Lower leg skin (tissue), 3 donors: ENCODE data around the gene OLA1.

Source experiments
- POLR2A ChIP-seq, 2 donors: fragments of 450-650 bp; IDR thresholded peaks; one replicate each; pipeline ENCODE4 v1.6.1; 2016 to 2017; ENCODE audit warnings: antibody characterized with exemption in 2 of 2, mild to moderate bottlenecking in 1 of 2, moderate library complexity in 1 of 2
- TF ChIP-seq, protein P1 (sequence below), 3 donors: fragments of 450-650 bp; IDR thresholded peaks; one replicate each; pipeline ENCODE4 v1.5.1; 2016; ENCODE audit warnings: antibody characterized with exemption in 3 of 3, mild to moderate bottlenecking in 3 of 3, moderate library complexity in 2 of 3

GRCh38 chr2:174086708-174087107 is 161.6 kb downstream of the OLA1 start:
- TF ChIP-seq, protein P1, sequence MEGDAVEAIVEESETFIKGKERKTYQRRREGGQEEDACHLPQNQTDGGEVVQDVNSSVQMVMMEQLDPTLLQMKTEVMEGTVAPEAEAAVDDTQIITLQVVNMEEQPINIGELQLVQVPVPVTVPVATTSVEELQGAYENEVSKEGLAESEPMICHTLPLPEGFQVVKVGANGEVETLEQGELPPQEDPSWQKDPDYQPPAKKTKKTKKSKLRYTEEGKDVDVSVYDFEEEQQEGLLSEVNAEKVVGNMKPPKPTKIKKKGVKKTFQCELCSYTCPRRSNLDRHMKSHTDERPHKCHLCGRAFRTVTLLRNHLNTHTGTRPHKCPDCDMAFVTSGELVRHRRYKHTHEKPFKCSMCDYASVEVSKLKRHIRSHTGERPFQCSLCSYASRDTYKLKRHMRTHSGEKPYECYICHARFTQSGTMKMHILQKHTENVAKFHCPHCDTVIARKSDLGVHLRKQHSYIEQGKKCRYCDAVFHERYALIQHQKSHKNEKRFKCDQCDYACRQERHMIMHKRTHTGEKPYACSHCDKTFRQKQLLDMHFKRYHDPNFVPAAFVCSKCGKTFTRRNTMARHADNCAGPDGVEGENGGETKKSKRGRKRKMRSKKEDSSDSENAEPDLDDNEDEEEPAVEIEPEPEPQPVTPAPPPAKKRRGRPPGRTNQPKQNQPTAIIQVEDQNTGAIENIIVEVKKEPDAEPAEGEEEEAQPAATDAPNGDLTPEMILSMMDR (IDR thresholded peaks at IDR 0.05): no peak
- TF ChIP-seq POLR2A (IDR thresholded peaks at IDR 0.05): no peak
